Neural progenitor cell (in vitro differentiated cells): ENCODE results near the gene CSTF1. TPM values are rescaled to one million over a fixed set of nuclear protein-coding genes. Genes with fewer than 3 reads are reported as not detected.

Experiments used
- DNase-seq: peaks from one replicate; pipeline ENCODE4 v3.0.0-alpha.2; 2016; ENCODE audit warnings: low spot score
- H2AFZ ChIP-seq: fragments of 200-600 bp; sonication (generic); replicated peaks from 2 replicates; pipeline ENCODE4 v1.6.1; 2016; ENCODE audit warnings: antibody characterized with exemption
- H3F3A ChIP-seq: fragments of 200-600 bp; sonication (generic); 2 replicates; pipeline ENCODE4 v1.6.1; 2016; ENCODE audit warnings: antibody characterized with exemption, low read depth
- H3K27ac ChIP-seq: fragments of 200-600 bp; sonication (generic); 2 replicates; pipeline ENCODE4 v1.5.1; 2016; ENCODE audit warnings: mild to moderate bottlenecking
- H3K27me3 ChIP-seq: fragments of 200-600 bp; sonication (generic); 2 replicates; pipeline ENCODE4 v1.6.1; 2016; ENCODE audit warnings: mild to moderate bottlenecking, moderate library complexity
- H3K36me3 ChIP-seq: fragments of 200-600 bp; sonication (generic); 2 replicates; pipeline ENCODE4 v1.5.1; 2016
- H3K4me1 ChIP-seq: fragments of 200-600 bp; sonication (generic); 2 replicates; pipeline ENCODE4 v1.6.1; 2016; ENCODE audit warnings: mixed run types
- H3K4me2 ChIP-seq: fragments of 200-600 bp; sonication (generic); 2 replicates; pipeline ENCODE4 v1.6.1; 2016
- H3K4me3 ChIP-seq: fragments of 200-600 bp; sonication (generic); 2 replicates; pipeline ENCODE4 v1.5.1; 2016
- H3K79me2 ChIP-seq: fragments of 200-600 bp; sonication (generic); 2 replicates; pipeline ENCODE4 v1.6.1; 2016; ENCODE audit warnings: low read depth
- H3K9ac ChIP-seq: fragments of 200-600 bp; sonication (generic); 2 replicates; pipeline ENCODE4 v1.6.1; 2016
- H3K9me3 ChIP-seq: fragments of 200-600 bp; sonication (generic); 2 replicates; pipeline ENCODE4 v1.5.1; 2016; ENCODE audit warnings: low read depth
- H4K20me1 ChIP-seq: fragments of 200-600 bp; sonication (generic); 2 replicates; pipeline ENCODE4 v1.6.1; 2016; ENCODE audit warnings: low read depth
- H3K27ac Mint-ChIP-seq: 3 replicates; pipeline ENCODE4 v1.8.0; 2021; ENCODE audit warnings: mixed read lengths
- H3K27me3 Mint-ChIP-seq: 2 replicates; pipeline ENCODE4 v1.8.0; 2022; ENCODE audit warnings: low read depth, mild to moderate bottlenecking, inconsistent platforms, moderate library complexity, mixed read lengths; ENCODE audit not compliant: insufficient read depth
- H3K36me3 Mint-ChIP-seq: 3 replicates; pipeline ENCODE4 v1.8.0; 2021; ENCODE audit warnings: mixed read lengths
- H3K4me1 Mint-ChIP-seq: 3 replicates; pipeline ENCODE4 v1.8.0; 2021; ENCODE audit warnings: mixed read lengths
- H3K4me3 Mint-ChIP-seq: 3 replicates; pipeline ENCODE4 v1.8.0; 2021; ENCODE audit warnings: mild to moderate bottlenecking, moderate library complexity, mixed read lengths
- H3K9me3 Mint-ChIP-seq: 3 replicates; pipeline ENCODE4 v1.8.0; 2020; ENCODE audit warnings: mixed read lengths
- EZH2 ChIP-seq: fragments of 200-600 bp; sonication (generic); IDR thresholded peaks from 2 replicates; pipeline ENCODE4 v1.6.1; 2017; ENCODE audit warnings: antibody characterized with exemption, mild to moderate bottlenecking, moderate library complexity
- EZH2phosphoT487 ChIP-seq: fragments of 200-600 bp; sonication (generic); IDR thresholded peaks from 2 replicates; pipeline ENCODE4 v1.6.1; 2017; ENCODE audit warnings: antibody characterized with exemption
- total RNA-seq: library from RNA; depleted of rRNA; stranded (reverse); fragments of >200 nt; gene quantifications from 2 replicates; pipeline ENCODE4 v1.2.3, GENCODE V29; 2015; ENCODE audit warnings: low replicate concordance
- TF ChIP-seq, protein P1 (sequence below): fragments of 200-600 bp; sonication (generic); IDR thresholded peaks from 2 replicates; pipeline ENCODE4 v1.5.1; 2017; ENCODE audit warnings: antibody characterized with exemption, mild to moderate bottlenecking

Gene CSTF1
- total RNA-seq, 1 donor from 2014 or later: 87.2 TPM

DNA sequence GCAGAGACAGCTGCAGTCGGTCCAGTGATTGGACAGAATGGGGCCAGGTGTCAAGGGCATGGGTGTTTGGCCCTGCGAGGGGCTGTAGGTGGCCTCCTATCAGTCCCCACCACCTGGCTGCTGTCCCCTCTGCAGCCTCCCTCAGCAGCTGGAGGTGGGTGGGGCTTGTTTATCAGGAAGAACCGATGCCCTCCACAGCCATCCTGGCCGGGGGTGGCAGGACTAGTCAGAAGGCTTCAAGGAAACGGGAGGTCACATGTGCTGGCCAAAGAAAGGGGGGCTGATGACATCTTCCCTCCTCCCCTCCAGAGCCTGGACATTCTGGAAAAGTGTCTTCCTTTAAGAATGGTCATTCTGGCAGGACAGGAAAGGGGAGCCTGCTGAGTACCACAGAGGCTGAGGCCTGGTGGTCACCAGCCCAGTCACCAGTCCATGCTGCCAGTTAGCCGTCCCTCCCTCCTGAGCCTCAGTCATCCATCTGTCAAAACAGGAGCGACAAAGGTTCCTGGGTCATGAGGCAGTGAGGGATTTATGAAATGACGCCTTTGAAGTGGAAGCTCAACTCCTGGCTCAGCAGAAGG, 29.5 kb upstream of the CSTF1 start:
- Histone ChIP-seq H3K4me2 (no peak overlapping the region), H4K20me1 (peaks cover 9% of the 10 kb centered on the region), H3K4me3 (no peak overlapping the region), H3F3A (peaks cover 18% of the 10 kb centered on the region), H3K27me3 (peaks cover 15% of the 10 kb centered on the region), H3K27ac (no peak overlapping the region), H2AFZ (no peak overlapping the region), H3K79me2 (no peaks in the 10 kb centered on the region), H3K9me3 (no peaks in the 10 kb centered on the region), H3K9ac (no peak overlapping the region), H3K4me1 (peaks cover 20% of the 10 kb centered on the region), H3K36me3 (no peaks in the 10 kb centered on the region)
- Mint-ChIP-seq H3K27ac (no peak overlapping the region), H3K27me3 (peaks cover 3% of the 10 kb centered on the region), H3K36me3 (peaks cover 15% of the 10 kb centered on the region), H3K4me3 (no peak overlapping the region), H3K4me1 (peaks cover 25% of the 10 kb centered on the region), H3K9me3 (no peaks in the 10 kb centered on the region)
- TF ChIP-seq EZH2phosphoT487: no peak
- TF ChIP-seq, protein P1, sequence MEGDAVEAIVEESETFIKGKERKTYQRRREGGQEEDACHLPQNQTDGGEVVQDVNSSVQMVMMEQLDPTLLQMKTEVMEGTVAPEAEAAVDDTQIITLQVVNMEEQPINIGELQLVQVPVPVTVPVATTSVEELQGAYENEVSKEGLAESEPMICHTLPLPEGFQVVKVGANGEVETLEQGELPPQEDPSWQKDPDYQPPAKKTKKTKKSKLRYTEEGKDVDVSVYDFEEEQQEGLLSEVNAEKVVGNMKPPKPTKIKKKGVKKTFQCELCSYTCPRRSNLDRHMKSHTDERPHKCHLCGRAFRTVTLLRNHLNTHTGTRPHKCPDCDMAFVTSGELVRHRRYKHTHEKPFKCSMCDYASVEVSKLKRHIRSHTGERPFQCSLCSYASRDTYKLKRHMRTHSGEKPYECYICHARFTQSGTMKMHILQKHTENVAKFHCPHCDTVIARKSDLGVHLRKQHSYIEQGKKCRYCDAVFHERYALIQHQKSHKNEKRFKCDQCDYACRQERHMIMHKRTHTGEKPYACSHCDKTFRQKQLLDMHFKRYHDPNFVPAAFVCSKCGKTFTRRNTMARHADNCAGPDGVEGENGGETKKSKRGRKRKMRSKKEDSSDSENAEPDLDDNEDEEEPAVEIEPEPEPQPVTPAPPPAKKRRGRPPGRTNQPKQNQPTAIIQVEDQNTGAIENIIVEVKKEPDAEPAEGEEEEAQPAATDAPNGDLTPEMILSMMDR: no peak
- TF ChIP-seq EZH2: no peak
- DNase-seq: no peak

DNA sequence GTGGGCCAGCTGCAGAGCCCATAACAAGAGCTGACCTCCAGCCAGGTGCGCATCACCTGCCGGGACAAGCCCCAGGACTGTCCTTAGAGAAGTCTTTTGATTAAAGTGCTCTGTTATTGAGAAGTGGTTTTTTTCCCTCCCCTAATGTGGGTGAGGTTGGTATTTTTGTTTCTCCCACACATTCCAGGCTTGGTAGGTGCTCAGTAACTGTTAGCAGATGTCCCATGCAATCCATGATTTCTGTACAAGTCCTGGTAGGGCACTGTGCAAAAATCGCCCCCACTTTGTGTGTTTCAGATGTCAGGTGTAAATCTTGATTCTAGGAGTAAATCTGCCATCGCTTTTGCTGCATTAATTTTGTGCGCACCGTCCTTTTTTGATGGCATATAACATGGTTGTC, 29.0 kb upstream of the CSTF1 start:
- H3K4me1 ChIP-seq: peaks cover 15% of the 10 kb centered on the region
- no peaks in the 10 kb centered on the region for H3K9me3 Mint-ChIP-seq
- H3F3A ChIP-seq: peaks cover 24% of the 10 kb centered on the region
- peaks cover 16% of the 10 kb centered on the region for H3K36me3 Mint-ChIP-seq
- no peak overlapping the region for H3K27ac ChIP-seq
- no peak overlapping the region for H3K9ac ChIP-seq
- no peaks in the 10 kb centered on the region for H3K79me2 ChIP-seq
- H3K4me3 Mint-ChIP-seq: no peak overlapping the region
- peaks cover 9% of the 10 kb centered on the region for H4K20me1 ChIP-seq
- no peaks in the 10 kb centered on the region for H3K36me3 ChIP-seq
- no peak overlapping the region for H3K4me3 ChIP-seq
- no peak for DNase-seq
- peaks cover 15% of the 10 kb centered on the region for H3K27me3 ChIP-seq
- H3K4me2 ChIP-seq: no peak overlapping the region
- peaks cover 3% of the 10 kb centered on the region for H3K27me3 Mint-ChIP-seq
- H3K4me1 Mint-ChIP-seq: peaks cover 20% of the 10 kb centered on the region
- TF ChIP-seq EZH2phosphoT487 (no peak), EZH2 (no peak)
- TF ChIP-seq, protein P1: no peak
- H3K27ac Mint-ChIP-seq: no peak overlapping the region
- H3K9me3 ChIP-seq: no peaks in the 10 kb centered on the region
- H2AFZ ChIP-seq: no peak overlapping the region

GRCh38 chr20:56368351-56369134, 23.9 kb upstream of the CSTF1 start:
- H3F3A ChIP-seq: peaks cover 16% of the 10 kb centered on the region
- H3K9ac ChIP-seq: no peak overlapping the region
- H3K27me3 Mint-ChIP-seq: no peaks in the 10 kb centered on the region
- H3K9me3 Mint-ChIP-seq: no peaks in the 10 kb centered on the region
- TF ChIP-seq, protein P1: no peak
- TF ChIP-seq EZH2phosphoT487: no peak
- no peak for TF ChIP-seq EZH2
- no peaks in the 10 kb centered on the region for H3K9me3 ChIP-seq
- H3K4me3 ChIP-seq: no peak overlapping the region
- no peak for DNase-seq
- H3K4me1 Mint-ChIP-seq: no peaks in the 10 kb centered on the region
- H3K4me2 ChIP-seq: no peak overlapping the region
- H3K4me3 Mint-ChIP-seq: no peak overlapping the region
- no peak overlapping the region for H3K27ac ChIP-seq
- H3K27ac Mint-ChIP-seq: no peak overlapping the region
- no peak overlapping the region for H2AFZ ChIP-seq
- peaks cover 23% of the 10 kb centered on the region for H4K20me1 ChIP-seq
- H3K79me2 ChIP-seq: peaks cover 19% of the 10 kb centered on the region
- no peaks in the 10 kb centered on the region for H3K27me3 ChIP-seq
- peaks cover 33% of the 10 kb centered on the region for H3K36me3 Mint-ChIP-seq
- H3K36me3 ChIP-seq: no peaks in the 10 kb centered on the region
- no peaks in the 10 kb centered on the region for H3K4me1 ChIP-seq
